ENCODE results near the gene STIM1. TPM values are rescaled to one million over a fixed set of nuclear protein-coding genes. Genes with fewer than 3 reads are reported as not detected.

The STIM1 gene
- total RNA-seq, 1 experiment from 2014 or later: 18.0 TPM

- DNase-seq (ENCODE audit: low spot score): no peak
- no peaks in the 10 kb centered on the region for H3K9me3 Mint-ChIP-seq
- no peak overlapping the region for H3K27ac Mint-ChIP-seq
- peaks cover 25% of the 10 kb centered on the region for H3K4me1 Mint-ChIP-seq
- no peak overlapping the region for H3K4me3 Mint-ChIP-seq
- no peak for TF ChIP-seq ZNF219 (CRISPR knock-in tag; IDR thresholded peaks at IDR 0.05; ENCODE audit: borderline replicate concordance)
- TF ChIP-seq MLX (CRISPR knock-in tag; IDR thresholded peaks at IDR 0.05): no peak
- TF ChIP-seq ZNF263 (CRISPR knock-in tag; IDR thresholded peaks at IDR 0.05; ENCODE audit: low read depth): no peak
- no peak for TF ChIP-seq ATF3 (CRISPR knock-in tag; conservative IDR thresholded peaks at IDR 0.05)
- TF ChIP-seq EMX1 (CRISPR knock-in tag; IDR thresholded peaks at IDR 0.05): no peak
- no peak for TF ChIP-seq ZNF138 (CRISPR knock-in tag; conservative IDR thresholded peaks at IDR 0.05)
- no peak for TF ChIP-seq ZNF512 (CRISPR knock-in tag; IDR thresholded peaks at IDR 0.05; ENCODE audit: borderline replicate concordance)
- no peak for TF ChIP-seq MYBL2 (CRISPR knock-in tag; IDR thresholded peaks at IDR 0.05)
- no peak for TF ChIP-seq E2F5 (CRISPR knock-in tag; IDR thresholded peaks at IDR 0.05)
- no peak for TF ChIP-seq NR1H2 (CRISPR knock-in tag; IDR thresholded peaks at IDR 0.05)
- TF ChIP-seq ZMAT4 (CRISPR knock-in tag; IDR thresholded peaks at IDR 0.05): no peak
- no peak for TF ChIP-seq FOXK1 (CRISPR knock-in tag; IDR thresholded peaks at IDR 0.05)
- ATAC-seq: no peak
- H3K27me3 Mint-ChIP-seq (ENCODE audit: low read depth): no peaks in the 10 kb centered on the region
- CTCF ChIA-PET: interaction anchor here (0.9 to 1.2 kb wide), 3 partner anchors 19 to 243 kb away, joined by 5 to 9 read pairs (median 5); partner anchors contain the start of gene STIM1
- H3K36me3 Mint-ChIP-seq: peaks cover 3% of the 10 kb centered on the region; the same call in 1 of the 2 replicates
- POLR2A ChIA-PET: no interaction called here
These were observed 236.6 kb downstream of the STIM1 start for GRCh38 chr11:4092026-4092425.

GRCh38 chr11:4093519-4094347 lies 238.3 kb downstream of the STIM1 start:
- ChIA-PET CTCF (interaction anchor here (0.9 kb wide), 1 partner anchor 238 kb away, joined by 3 read pairs; the partner anchor contains the start of gene STIM1), POLR2A (no interaction called here)
- DNase-seq (ENCODE audit: low spot score) (no peak), ATAC-seq (peak; percentile 7)
- peak overlapping the region; percentile 86 for H3K4me3 Mint-ChIP-seq
- H3K4me1 Mint-ChIP-seq: peaks cover 25% of the 10 kb centered on the region
- H3K36me3 Mint-ChIP-seq: peaks cover 3% of the 10 kb centered on the region; the same call in 1 of the 2 replicates
- TF ChIP-seq ZNF121 (CRISPR knock-in tag; IDR thresholded peaks at IDR 0.05) (peak; percentile 97), MYBL2 (CRISPR knock-in tag; IDR thresholded peaks at IDR 0.05) (no peak), GTF2I (CRISPR knock-in tag; conservative IDR thresholded peaks at IDR 0.05) (0 out of 2 replicates have a peak, but pooled peaks have one; percentile 43), E2F5 (CRISPR knock-in tag; IDR thresholded peaks at IDR 0.05) (no peak)
- H3K27me3 Mint-ChIP-seq (ENCODE audit: low read depth): no peaks in the 10 kb centered on the region
- H3K9me3 Mint-ChIP-seq: no peaks in the 10 kb centered on the region
- H3K27ac Mint-ChIP-seq: peak overlapping the region; percentile 81

All from WTC11 (cell line).